ENCODE results near the gene RTTN. TPM values are rescaled to one million over a fixed set of nuclear protein-coding genes. Genes with fewer than 3 reads are reported as not detected.

Gene RTTN
- polyA plus RNA-seq, 1 of the 3 experiments (the other 2 are of a cell fraction), result 4.7 TPM

GRCh38 chr18:70113511-70113910, 92.0 kb downstream of the RTTN start:
- H3K36me3 ChIP-seq (replicated peaks in 1 of 2; ENCODE audit: control insufficient read depth in 1 of 2, insufficient read depth in 2 of 2, low read length in 1 of 2), result peaks cover 0 to 15% of the 10 kb centered on the region in 2 experiments
- no peak overlapping the region for H3K27ac ChIP-seq (ENCODE audit: low read depth in 2 of 2, low read length in 1 of 2)
- H3K79me2 ChIP-seq (ENCODE audit: insufficient read depth), result no peaks in the 10 kb centered on the region
- no peak overlapping the region for H3K9ac ChIP-seq
- no peaks in the 10 kb centered on the region for H4K20me1 ChIP-seq (ENCODE audit: insufficient read depth)
- 100% methylated on average over 1 of the region's 1 CpG for WGBS (ENCODE audit: low lambda C conversion rate)
- H3K9me2 ChIP-seq, result no peaks in the 10 kb centered on the region
- TF ChIP-seq SMC3 (IDR thresholded peaks at IDR 0.05; ENCODE audit: low read depth, low read length) (no peak), USF1 (IDR thresholded peaks at IDR 0.05; ENCODE audit: borderline replicate concordance, low read depth) (no peak), POLR2AphosphoS5 (IDR thresholded peaks at IDR 0.05; ENCODE audit: low read depth, low read length) (no peak), FOXM1 (IDR thresholded peaks at IDR 0.05; ENCODE audit: low read depth) (no peak), FOSL2 (IDR thresholded peaks at IDR 0.05; ENCODE audit: borderline replicate concordance, low read depth) (no peak), TAF1 (IDR thresholded peaks at IDR 0.05; ENCODE audit: borderline replicate concordance, low read depth, low read length) (no peak), CHD2 (IDR thresholded peaks at IDR 0.05; ENCODE audit: low read length, partially characterized antibody) (no peak)
- no peaks in the 10 kb centered on the region for H3F3A ChIP-seq (replicated peaks; ENCODE audit: insufficient read depth)
- no peak overlapping the region for H3K4me2 ChIP-seq
- ChIA-PET POLR2A (no interaction called here), CTCF (no interaction called here)
- no peak overlapping the region for H2AFZ ChIP-seq (ENCODE audit: low read depth)
- no peaks in the 10 kb centered on the region for H3K27me3 ChIP-seq (ENCODE audit: insufficient read depth)
- no peak overlapping the region for H3K4me3 ChIP-seq (ENCODE audit: low read depth in 2 of 2, low read length in 1 of 2)
- H3K9me3 ChIP-seq, result peaks cover 8% of the 10 kb centered on the region; the same call in 1 of the 2 replicates
- H3K4me1 ChIP-seq (ENCODE audit: control insufficient read depth in 1 of 2, insufficient read depth in 2 of 2, low read depth in 1 of 2, low read length in 1 of 2), result no peaks in the 10 kb centered on the region
- no peak for DNase-seq

GRCh38 chr18:70110678-70111077, 94.8 kb downstream of the RTTN start:
- POLR2A ChIA-PET, result no interaction called here
- H3K4me1 ChIP-seq (ENCODE audit: control insufficient read depth in 1 of 2, insufficient read depth in 2 of 2, low read depth in 1 of 2, low read length in 1 of 2), result no peaks in the 10 kb centered on the region; a peak in 1 of 4 replicates
- no peaks in the 10 kb centered on the region for H3F3A ChIP-seq (replicated peaks; ENCODE audit: insufficient read depth)
- TF ChIP-seq RXRA (IDR thresholded peaks at IDR 0.05; ENCODE audit: borderline replicate concordance, low read depth) (no peak), CTCF (IDR thresholded peaks at IDR 0.05) (no peak), USF1 (IDR thresholded peaks at IDR 0.05; ENCODE audit: borderline replicate concordance, low read depth) (no peak), TEAD4 (IDR thresholded peaks at IDR 0.05; ENCODE audit: borderline replicate concordance, insufficient read depth) (no peak), POLR2AphosphoS5 (IDR thresholded peaks at IDR 0.05; ENCODE audit: low read depth, low read length) (no peak), MEF2A (IDR thresholded peaks at IDR 0.05; ENCODE audit: borderline replicate concordance, low read depth) (no peak), RCOR1 (IDR thresholded peaks at IDR 0.05; ENCODE audit: low read length) (no peak), FOXJ3 (CRISPR knock-in tag; IDR thresholded peaks at IDR 0.05) (no peak), TAF1 (IDR thresholded peaks at IDR 0.05; ENCODE audit: borderline replicate concordance, low read depth, low read length) (no peak), GATA2 (CRISPR knock-in tag; IDR thresholded peaks at IDR 0.05) (no peak), ELF1 (IDR thresholded peaks at IDR 0.05) (no peak), MAX (IDR thresholded peaks at IDR 0.05; ENCODE audit: low read depth) (no peak), RFX5 (IDR thresholded peaks at IDR 0.05; ENCODE audit: low read length) (no peak), NFIC (IDR thresholded peaks at IDR 0.05; ENCODE audit: borderline replicate concordance) (no peak), USF2 (IDR thresholded peaks at IDR 0.05; ENCODE audit: borderline replicate concordance, low read depth, low read length) (no peak)
- WGBS (ENCODE audit: low lambda C conversion rate), result 100% methylated on average over 4 of the region's 11 CpGs
- H3K9ac ChIP-seq, result no peak overlapping the region
- no peak for DNase-seq
- CTCF ChIA-PET, result no interaction called here
- no peaks in the 10 kb centered on the region for H3K9me3 ChIP-seq
- H3K27ac ChIP-seq (ENCODE audit: low read depth in 2 of 2, low read length in 1 of 2), result no peak overlapping the region
- no peak overlapping the region for H3K4me2 ChIP-seq
- no peaks in the 10 kb centered on the region for H3K27me3 ChIP-seq (ENCODE audit: insufficient read depth)
- no peak overlapping the region for H2AFZ ChIP-seq (ENCODE audit: low read depth)
- H4K20me1 ChIP-seq (ENCODE audit: insufficient read depth), result no peaks in the 10 kb centered on the region
- no peak overlapping the region for H3K4me3 ChIP-seq (ENCODE audit: low read depth in 2 of 2, low read length in 1 of 2)
- H3K79me2 ChIP-seq (ENCODE audit: insufficient read depth), result no peaks in the 10 kb centered on the region
- no peaks in the 10 kb centered on the region for H3K9me2 ChIP-seq
- H3K36me3 ChIP-seq (replicated peaks in 1 of 2; ENCODE audit: control insufficient read depth in 1 of 2, insufficient read depth in 2 of 2, low read length in 1 of 2), result peaks cover 0 to 13% of the 10 kb centered on the region in 2 experiments

Data from SK-N-SH (cell line).